Renal pelvis (tissue), 12 donors: ENCODE data around the gene HECTD2. TPM values are rescaled to one million over a fixed set of nuclear protein-coding genes. Genes with fewer than 3 reads are reported as not detected.
A peak's percentile ranks its signal among the peaks of the same experiment; 100 is the strongest.
"Not testable (repeated sequence)": the region's sequence is repeated elsewhere in the genome, so short reads cannot be mapped to it uniquely, and the experiment has no call there.

Source experiments
- DNase-seq: peaks from one replicate; pipeline ENCODE4 v3.0.0-alpha.2; 2013
- long read RNA-seq, 16 experiments: transcript quantifications; one replicate each; lab custom pipeline, GENCODE V29; 2026
- polyA plus RNA-seq, 3 donors: library from polyadenylated mRNA; unstranded; fragments of 120-200 nt; gene quantifications; one replicate each; pipeline ENCODE4 v1.2.1, GENCODE V29; 2013; ENCODE audit not compliant: insufficient read length in 3 of 3

HECTD2 gene
- polyA plus RNA-seq: 10 to 100 TPM; 21.4 to 32.2 (median 27.5) TPM
- long read RNA-seq, donor 1, full-length matches to known transcripts: 3 of 3 reads
- long read RNA-seq, donor 1, partial matches to known transcripts: 0 of 3 reads
- long read RNA-seq, donor 1, other reads (novel, unspliced or antisense): 0 of 3 reads
- long read RNA-seq, donor 2, full-length matches to known transcripts: 2 of 2 reads
- long read RNA-seq, donor 2, partial matches to known transcripts: 0 of 2 reads
- long read RNA-seq, donor 2, other reads (novel, unspliced or antisense): 0 of 2 reads
- long read RNA-seq, donor 3, full-length matches to known transcripts: 4 of 11 reads
- long read RNA-seq, donor 3, partial matches to known transcripts: 7 of 11 reads
- long read RNA-seq, donor 3, other reads (novel, unspliced or antisense): 0 of 11 reads
- long read RNA-seq, donor 4, full-length matches to known transcripts: 2 of 2 reads
- long read RNA-seq, donor 4, partial matches to known transcripts: 0 of 2 reads
- long read RNA-seq, donor 4, other reads (novel, unspliced or antisense): 0 of 2 reads
- long read RNA-seq, donor 5, full-length matches to known transcripts: 1 of 1 reads
- long read RNA-seq, donor 5, partial matches to known transcripts: 0 of 1 reads
- long read RNA-seq, donor 5, other reads (novel, unspliced or antisense): 0 of 1 reads
- long read RNA-seq, donor 6, full-length matches to known transcripts: 2 of 7 reads
- long read RNA-seq, donor 6, partial matches to known transcripts: 5 of 7 reads
- long read RNA-seq, donor 6, other reads (novel, unspliced or antisense): 0 of 7 reads
- long read RNA-seq, donor 7, full-length matches to known transcripts: 4 of 12 reads
- long read RNA-seq, donor 7, partial matches to known transcripts: 8 of 12 reads
- long read RNA-seq, donor 7, other reads (novel, unspliced or antisense): 0 of 12 reads
- long read RNA-seq, donor 8, partial matches to known transcripts: 0 of 1 reads
- long read RNA-seq, donor 8, other reads (novel, unspliced or antisense): 0 of 1 reads
- long read RNA-seq, donor 9, partial matches to known transcripts: 8 of 11 reads
- long read RNA-seq, donor 9, other reads (novel, unspliced or antisense): 0 of 11 reads
- long read RNA-seq, donor 10, full-length matches to known transcripts: 3 of 3 reads
- long read RNA-seq, donor 10, partial matches to known transcripts: 0 of 3 reads
- long read RNA-seq, donor 10, other reads (novel, unspliced or antisense): 0 of 3 reads
- long read RNA-seq, donor 11, partial matches to known transcripts: 0 of 1 reads
- long read RNA-seq, donor 11, other reads (novel, unspliced or antisense): 0 of 1 reads
- long read RNA-seq, donor 12, full-length matches to known transcripts: 5 of 5 reads
- long read RNA-seq, donor 12, partial matches to known transcripts: 0 of 5 reads
- long read RNA-seq, donor 12, other reads (novel, unspliced or antisense): 0 of 5 reads
- long read RNA-seq, donor 13, full-length matches to known transcripts: 2 of 2 reads
- long read RNA-seq, donor 13, partial matches to known transcripts: 0 of 2 reads
- long read RNA-seq, donor 13, other reads (novel, unspliced or antisense): 0 of 2 reads
- long read RNA-seq, donor 14: 0 reads
- long read RNA-seq, donor 15, full-length matches to known transcripts: 1 of 1 reads
- long read RNA-seq, donor 15, partial matches to known transcripts: 0 of 1 reads
- long read RNA-seq, donor 15, other reads (novel, unspliced or antisense): 0 of 1 reads
- long read RNA-seq, donor 16, partial matches to known transcripts: 0 of 1 reads
- long read RNA-seq, donor 16, other reads (novel, unspliced or antisense): 0 of 1 reads

GRCh38 chr10:91409869-91410637 is at the start of gene HECTD2:
TSS of gene HECTD2 (plus strand) at chr10:91410344. CDS start at chr10:91410439, 95 bp downstream.
- DNase-seq: peak; percentile 79

GRCh38 chr10:91360461-91360860 is 49.7 kb upstream of the HECTD2 start:
- DNase-seq: no peak

- DNase-seq: not testable (repeated sequence)
Measured at GRCh38 chr10:91365519-91365918, 44.6 kb upstream of the HECTD2 start.

GRCh38 chr10:91366704-91367103 is 43.4 kb upstream of the HECTD2 start:
- no peak for DNase-seq

GRCh38 chr10:91367127-91367531 is 43.0 kb upstream of the HECTD2 start:
- DNase-seq: no peak

- DNase-seq: no peak
Measured at GRCh38 chr10:91367558-91367957, 42.6 kb upstream of the HECTD2 start.

GRCh38 chr10:91369978-91370589 is 40.1 kb upstream of the HECTD2 start:
- not testable (repeated sequence) for DNase-seq

GRCh38 chr10:91374052-91374451 is 36.1 kb upstream of the HECTD2 start:
- DNase-seq: no peak

GRCh38 chr10:91378061-91378460 is 32.1 kb upstream of the HECTD2 start:
- DNase-seq: no peak

- no peak for DNase-seq
Measured at GRCh38 chr10:91380873-91381256, 29.3 kb upstream of the HECTD2 start.

- no peak for DNase-seq
Measured at GRCh38 chr10:91381257-91381891, 28.8 kb upstream of the HECTD2 start.

- DNase-seq: no peak
Measured at GRCh38 chr10:91385306-91386085, 24.6 kb upstream of the HECTD2 start.

- DNase-seq: peak; percentile 54
Measured at GRCh38 chr10:91389636-91390512, 20.3 kb upstream of the HECTD2 start.

GRCh38 chr10:91390513-91390825 is 19.7 kb upstream of the HECTD2 start:
- DNase-seq: not testable (repeated sequence)

- no peak for DNase-seq
Measured at GRCh38 chr10:91391920-91392319, 18.2 kb upstream of the HECTD2 start.

- no peak for DNase-seq
Measured at GRCh38 chr10:91406322-91406721, 3.8 kb upstream of the HECTD2 start.
